Panc1 (cell line): ENCODE measurements around the gene AHI1. TPM values are rescaled to one million over a fixed set of nuclear protein-coding genes. Genes with fewer than 3 reads are reported as not detected.

ENCODE experiments used
- ATAC-seq: fragments of 200-7000 bp; cut with Tn5 transposase; 2 replicates; pipeline ENCODE4 v1.9.1; 2020; ENCODE audit warnings: mild to moderate bottlenecking, moderate library complexity
- BruUV-seq: library from RNA; stranded (reverse); fragments of 400-500 nt; replicated peaks from 2 replicates; lab custom pipeline; 2021; lab: Mats Ljungman, UMichigan
- CTCF ChIA-PET: fragments of 300-600 bp; sonication (Branson Sonifier 250); formaldehyde crosslinking; loops from one replicate; lab custom pipeline; 2022; ENCODE audit warnings: antibody characterized with exemption; lab: Charles Lee
- POLR2A ChIA-PET: fragments of 300-600 bp; sonication (Branson Sonifier 250); formaldehyde crosslinking; loops from one replicate; lab custom pipeline; 2022; ENCODE audit warnings: antibody characterized with exemption; lab: Charles Lee
- DNase-seq: peaks from one replicate; pipeline ENCODE4 v3.0.0-alpha.2; 2010; ENCODE audit warnings: low read depth, low spot score
- H3K27ac ChIP-seq: 2 replicates; pipeline ENCODE4 v1.5.1; 2011; ENCODE audit warnings: mild to moderate bottlenecking, low read length, inconsistent platforms
- H3K27me3 ChIP-seq: fragments of 200-500 bp; sonication (Bioruptor generic); 2 replicates; pipeline ENCODE4 v1.6.0; 2014; ENCODE audit warnings: low read length, inconsistent platforms; ENCODE audit not compliant: control insufficient read depth, insufficient read depth
- H3K36me3 ChIP-seq: fragments of 200-500 bp; sonication (Bioruptor generic); 2 replicates; pipeline ENCODE4 v1.5.1; 2014; ENCODE audit warnings: inconsistent platforms, mild to moderate bottlenecking, low read length, moderate library complexity; ENCODE audit not compliant: control insufficient read depth, insufficient read depth
- H3K4me1 ChIP-seq: 2 replicates; pipeline ENCODE4 v1.5.1; 2011; ENCODE audit warnings: inconsistent platforms, mild to moderate bottlenecking, low read length, moderate library complexity; ENCODE audit not compliant: control insufficient read depth, insufficient read depth
- H3K4me3 ChIP-seq, 2 experiments: 2 replicates each; pipeline ENCODE4 v1.5.1; 2011 to 2012; ENCODE audit warnings: low read depth in 2 of 2, low read length in 2 of 2, mild to moderate bottlenecking in 2 of 2, inconsistent platforms in 1 of 2, moderate library complexity in 1 of 2
- H3K9me3 ChIP-seq: fragments of 200-500 bp; sonication (Bioruptor generic); 2 replicates; pipeline ENCODE4 v1.5.1; 2014; ENCODE audit warnings: low read depth, mild to moderate bottlenecking, inconsistent platforms, low read length, moderate library complexity; ENCODE audit not compliant: control insufficient read depth, insufficient read depth
- POLR2AphosphoS5 ChIP-seq: IDR thresholded peaks from 2 replicates; pipeline ENCODE4 v1.6.1; 2012; ENCODE audit warnings: mild to moderate bottlenecking, low read depth, low read length, moderate library complexity
- SIN3A ChIP-seq: IDR thresholded peaks from 2 replicates; pipeline ENCODE4 v1.6.1; 2012; ENCODE audit warnings: low read depth, mild to moderate bottlenecking, low read length, moderate library complexity, borderline replicate concordance; ENCODE audit not compliant: insufficient read depth
- TCF7L2 ChIP-seq: IDR thresholded peaks from 2 replicates; pipeline ENCODE4 v1.6.1; 2011; ENCODE audit warnings: mild to moderate bottlenecking, low read depth, low read length, inconsistent platforms
- in situ Hi-C: cut with HindIII; loops from 2 replicates; pipeline ENCODE4 v1.10.0; 2016; ENCODE audit warnings: low sequenced_read_pairs, low pct_unique_long_range_greater_than_20kb
- intact Hi-C: fragments of 100-400 bp; cut with micrococcal nuclease; formaldehyde crosslinking; loops from one replicate; pipeline ENCODE4 v1.10.0; 2022; ENCODE audit not compliant: unreplicated experiment
- total RNA-seq: library from RNA; stranded (reverse); gene quantifications from one replicate; pipeline ENCODE4 v1.2.1, GENCODE V29; 2021; ENCODE audit not compliant: unreplicated experiment
- TF ChIP-seq, protein P1 (sequence below): fragments of 450-650 bp; IDR thresholded peaks from 2 replicates; pipeline ENCODE4 v1.5.1; 2017; ENCODE audit warnings: mild to moderate bottlenecking
- TF ChIP-seq, protein P2 (sequence below), 2 experiments: IDR thresholded peaks; 2 replicates each; pipeline ENCODE4 v1.6.1; 2011 to 2012; ENCODE audit warnings: low read depth in 2 of 2, control low read depth in 1 of 2, low read length in 1 of 2, mild to moderate bottlenecking in 1 of 2, moderate library complexity in 1 of 2; ENCODE audit not compliant: insufficient read depth in 1 of 2

Gene AHI1
- total RNA-seq, 1 experiment from 2014 or later, result 22.3 TPM

DNA sequence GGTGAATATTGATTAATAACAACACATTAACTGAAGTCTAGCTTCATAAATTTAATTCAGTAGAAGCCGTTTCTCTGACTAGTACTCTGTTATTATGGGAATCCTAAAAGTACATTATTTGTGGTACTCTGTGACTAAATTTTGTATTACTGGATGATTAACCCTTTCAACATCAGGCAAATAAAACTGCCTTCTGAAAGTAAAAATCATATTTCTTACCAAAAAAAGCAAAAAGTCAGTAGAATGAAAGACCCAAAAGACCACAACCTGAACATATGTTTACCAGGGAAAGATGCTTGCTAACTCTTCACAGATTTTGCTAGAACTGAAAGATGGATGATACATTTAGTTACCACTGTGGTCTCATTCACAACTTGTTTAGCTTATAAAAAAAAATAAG lies 73.2 kb downstream of the AHI1 start:
- Histone ChIP-seq H3K27ac (no peak overlapping the region), H3K36me3 (no peaks in the 10 kb centered on the region; the same call in 1 of the 2 replicates), H3K9me3 (no peaks in the 10 kb centered on the region), H3K4me1 (no peaks in the 10 kb centered on the region), H3K27me3 (no peaks in the 10 kb centered on the region), H3K4me3 (no peak overlapping the region)
- TF ChIP-seq SIN3A, result no peak
- TF ChIP-seq TCF7L2, result no peak
- BruUV-seq, result no TSS peak
- ChIA-PET CTCF (no interaction called here), POLR2A (no interaction called here)
- no peak for ATAC-seq
- in situ Hi-C loops, result no loop called here
- DNase-seq, result no peak
- intact Hi-C loops, result no loop called here

- no peaks in the 10 kb centered on the region; the same call in 1 of the 2 replicates for H3K36me3 ChIP-seq
- no peaks in the 10 kb centered on the region for H3K27me3 ChIP-seq
- H3K27ac ChIP-seq, result no peak overlapping the region
- H3K4me3 ChIP-seq, result no peak overlapping the region
- no peak for TF ChIP-seq TCF7L2
- TF ChIP-seq, protein P1, sequence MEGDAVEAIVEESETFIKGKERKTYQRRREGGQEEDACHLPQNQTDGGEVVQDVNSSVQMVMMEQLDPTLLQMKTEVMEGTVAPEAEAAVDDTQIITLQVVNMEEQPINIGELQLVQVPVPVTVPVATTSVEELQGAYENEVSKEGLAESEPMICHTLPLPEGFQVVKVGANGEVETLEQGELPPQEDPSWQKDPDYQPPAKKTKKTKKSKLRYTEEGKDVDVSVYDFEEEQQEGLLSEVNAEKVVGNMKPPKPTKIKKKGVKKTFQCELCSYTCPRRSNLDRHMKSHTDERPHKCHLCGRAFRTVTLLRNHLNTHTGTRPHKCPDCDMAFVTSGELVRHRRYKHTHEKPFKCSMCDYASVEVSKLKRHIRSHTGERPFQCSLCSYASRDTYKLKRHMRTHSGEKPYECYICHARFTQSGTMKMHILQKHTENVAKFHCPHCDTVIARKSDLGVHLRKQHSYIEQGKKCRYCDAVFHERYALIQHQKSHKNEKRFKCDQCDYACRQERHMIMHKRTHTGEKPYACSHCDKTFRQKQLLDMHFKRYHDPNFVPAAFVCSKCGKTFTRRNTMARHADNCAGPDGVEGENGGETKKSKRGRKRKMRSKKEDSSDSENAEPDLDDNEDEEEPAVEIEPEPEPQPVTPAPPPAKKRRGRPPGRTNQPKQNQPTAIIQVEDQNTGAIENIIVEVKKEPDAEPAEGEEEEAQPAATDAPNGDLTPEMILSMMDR, result peak; percentile 76; the same call in 1 of the 2 replicates
- intact Hi-C loops (loop anchor here (2.0 kb wide), 1 partner anchor 279 kb away; no protein-coding TSS in a partner anchor), in situ Hi-C loops (no loop called here)
- H3K4me1 ChIP-seq, result no peaks in the 10 kb centered on the region
- DNase-seq, result no peak
- ChIA-PET CTCF (no interaction called here), POLR2A (no interaction called here)
- peak; percentile 78 for ATAC-seq
- no TSS peak for BruUV-seq
- no peaks in the 10 kb centered on the region for H3K9me3 ChIP-seq
Measured at GRCh38 chr6:135423649-135424128, 73.9 kb downstream of the AHI1 start.

- DNase-seq (no peak), ATAC-seq (no peak)
- H3K4me1 ChIP-seq, result no peaks in the 10 kb centered on the region
- H3K4me3 ChIP-seq, result no peak overlapping the region
- no peaks in the 10 kb centered on the region; the same call in 1 of the 2 replicates for H3K36me3 ChIP-seq
- H3K27me3 ChIP-seq, result no peaks in the 10 kb centered on the region
- CTCF ChIA-PET, result interaction anchor here (0.6 to 1.0 kb wide), 2 partner anchors 15 to 137 kb away, joined by 3 read pairs; no protein-coding TSS in a partner anchor
- H3K9me3 ChIP-seq, result no peaks in the 10 kb centered on the region
- BruUV-seq, result no TSS peak
- no peak for TF ChIP-seq POLR2AphosphoS5
- TF ChIP-seq, protein P1, result no peak
- TF ChIP-seq TCF7L2, result no peak
- no peak for TF ChIP-seq SIN3A
- TF ChIP-seq, protein P2, sequence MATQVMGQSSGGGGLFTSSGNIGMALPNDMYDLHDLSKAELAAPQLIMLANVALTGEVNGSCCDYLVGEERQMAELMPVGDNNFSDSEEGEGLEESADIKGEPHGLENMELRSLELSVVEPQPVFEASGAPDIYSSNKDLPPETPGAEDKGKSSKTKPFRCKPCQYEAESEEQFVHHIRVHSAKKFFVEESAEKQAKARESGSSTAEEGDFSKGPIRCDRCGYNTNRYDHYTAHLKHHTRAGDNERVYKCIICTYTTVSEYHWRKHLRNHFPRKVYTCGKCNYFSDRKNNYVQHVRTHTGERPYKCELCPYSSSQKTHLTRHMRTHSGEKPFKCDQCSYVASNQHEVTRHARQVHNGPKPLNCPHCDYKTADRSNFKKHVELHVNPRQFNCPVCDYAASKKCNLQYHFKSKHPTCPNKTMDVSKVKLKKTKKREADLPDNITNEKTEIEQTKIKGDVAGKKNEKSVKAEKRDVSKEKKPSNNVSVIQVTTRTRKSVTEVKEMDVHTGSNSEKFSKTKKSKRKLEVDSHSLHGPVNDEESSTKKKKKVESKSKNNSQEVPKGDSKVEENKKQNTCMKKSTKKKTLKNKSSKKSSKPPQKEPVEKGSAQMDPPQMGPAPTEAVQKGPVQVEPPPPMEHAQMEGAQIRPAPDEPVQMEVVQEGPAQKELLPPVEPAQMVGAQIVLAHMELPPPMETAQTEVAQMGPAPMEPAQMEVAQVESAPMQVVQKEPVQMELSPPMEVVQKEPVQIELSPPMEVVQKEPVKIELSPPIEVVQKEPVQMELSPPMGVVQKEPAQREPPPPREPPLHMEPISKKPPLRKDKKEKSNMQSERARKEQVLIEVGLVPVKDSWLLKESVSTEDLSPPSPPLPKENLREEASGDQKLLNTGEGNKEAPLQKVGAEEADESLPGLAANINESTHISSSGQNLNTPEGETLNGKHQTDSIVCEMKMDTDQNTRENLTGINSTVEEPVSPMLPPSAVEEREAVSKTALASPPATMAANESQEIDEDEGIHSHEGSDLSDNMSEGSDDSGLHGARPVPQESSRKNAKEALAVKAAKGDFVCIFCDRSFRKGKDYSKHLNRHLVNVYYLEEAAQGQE (IDR thresholded peaks at IDR 0.05; ENCODE audit: insufficient read depth in 1 of 2, low read depth in 2 of 2, low read length in 1 of 2), result no peak
- H3K27ac ChIP-seq, result no peak overlapping the region
- POLR2A ChIA-PET, result no interaction called here
- intact Hi-C loops (no loop called here), in situ Hi-C loops (no loop called here)
Measured at GRCh38 chr6:135419162-135419561, 78.4 kb downstream of the AHI1 start.
